ENCODE measurements around the gene PFDN1. TPM values are rescaled to one million over a fixed set of nuclear protein-coding genes. Genes with fewer than 3 reads are reported as not detected.

PFDN1 gene
- total RNA-seq, 1 experiment from 2014 or later, result 149 TPM

DNA sequence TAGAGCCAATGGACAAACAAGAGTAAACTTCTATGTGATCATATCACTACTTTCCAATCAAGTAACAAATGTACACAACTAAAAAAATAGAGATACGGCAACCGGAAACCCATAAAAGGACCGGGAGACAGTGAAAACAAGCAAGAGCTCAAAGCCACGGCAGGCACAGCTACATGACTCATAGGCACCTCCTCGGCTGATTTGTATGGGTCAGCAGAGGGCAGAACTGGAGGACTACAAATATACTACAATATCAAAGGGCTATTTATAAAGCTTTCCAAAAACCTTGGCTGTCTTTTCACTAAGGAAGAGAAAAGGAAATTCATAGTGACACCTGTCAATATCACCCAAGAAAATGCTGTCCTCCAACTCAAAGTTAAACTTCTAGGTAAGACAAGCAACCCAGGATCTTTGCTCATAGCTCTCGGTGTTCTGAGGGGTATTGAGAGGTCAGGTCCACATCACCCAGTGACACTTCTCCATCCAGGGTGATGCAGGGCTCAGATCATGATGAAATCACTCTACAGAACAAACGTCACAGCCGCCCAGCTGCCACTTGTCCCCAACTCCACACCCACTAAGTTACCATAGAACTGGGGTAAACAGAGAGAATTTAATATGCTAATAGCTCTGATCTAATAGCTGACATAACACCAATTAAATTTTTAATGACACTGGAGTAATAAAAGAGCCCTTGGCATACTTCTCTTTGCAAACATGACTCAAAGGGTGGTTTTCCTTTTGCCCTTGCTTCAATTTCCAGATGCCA, 41.3 kb downstream of the PFDN1 start:
- DNase-seq (ENCODE audit: low read depth), result peak; percentile 88

- no peak for DNase-seq (ENCODE audit: low read depth)
Measured at GRCh38 chr5:140260089-140260656, 42.7 kb downstream of the PFDN1 start.

DNA sequence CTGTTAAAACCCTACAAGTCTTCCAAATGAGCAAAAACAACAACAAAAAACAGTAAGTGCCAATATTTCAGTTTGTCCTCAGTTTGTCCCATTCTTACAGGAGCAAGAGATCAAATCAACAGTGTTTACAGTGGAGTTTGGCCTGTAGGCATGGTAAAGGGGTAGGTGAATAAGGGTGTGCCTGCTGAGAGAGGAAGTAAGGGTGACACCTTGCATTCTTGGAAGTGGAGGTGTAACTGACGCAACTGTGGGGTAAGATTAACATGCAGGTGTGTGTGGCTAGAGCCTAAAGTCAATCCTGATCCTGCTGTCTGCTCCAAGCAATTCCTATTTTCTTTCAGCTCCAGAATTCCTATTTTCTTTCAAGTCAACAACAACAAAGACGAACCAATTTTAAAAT, 43.4 kb downstream of the PFDN1 start:
- no peak for DNase-seq (ENCODE audit: low read depth)

DNA sequence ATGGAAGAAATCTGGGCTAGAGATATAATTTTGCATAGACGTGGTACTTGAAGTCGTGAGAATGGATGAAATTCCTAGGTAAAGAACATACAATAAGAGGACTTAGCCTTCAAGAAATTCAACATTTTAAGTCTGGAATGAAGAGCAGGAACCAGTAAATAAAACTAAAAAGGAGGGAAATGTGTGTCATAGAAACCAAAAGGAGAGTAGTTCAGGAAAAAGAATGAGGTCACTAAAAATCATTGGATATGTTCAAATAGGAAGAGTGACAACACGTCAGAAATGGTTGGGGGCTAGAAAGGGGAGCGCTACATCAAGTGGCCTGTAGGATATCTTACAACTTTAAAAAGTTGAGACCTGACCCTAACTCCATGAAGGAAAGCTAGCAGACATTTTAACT, 44.0 kb downstream of the PFDN1 start:
- DNase-seq (ENCODE audit: low read depth), result no peak

DNA sequence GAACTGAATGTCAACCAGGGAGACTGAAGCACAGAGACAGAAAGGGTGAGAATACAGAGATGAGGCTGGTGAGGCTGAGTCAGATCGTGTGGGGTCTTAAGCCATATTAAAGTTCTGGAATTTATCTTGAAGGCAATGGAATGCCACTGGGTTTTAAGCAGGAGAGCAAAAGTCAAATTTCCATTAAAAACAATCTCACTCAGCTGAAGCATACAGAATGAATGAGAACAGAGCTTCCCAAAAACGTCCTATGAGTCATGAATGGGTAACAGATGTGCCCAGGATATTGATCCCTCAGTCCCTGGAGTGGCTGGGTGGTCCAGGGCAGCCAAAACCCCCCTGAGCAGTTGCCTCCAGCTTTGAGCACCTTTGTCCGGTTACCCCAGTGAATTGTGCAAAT, 44.9 kb downstream of the PFDN1 start:
- DNase-seq (ENCODE audit: low read depth), result no peak

DNA sequence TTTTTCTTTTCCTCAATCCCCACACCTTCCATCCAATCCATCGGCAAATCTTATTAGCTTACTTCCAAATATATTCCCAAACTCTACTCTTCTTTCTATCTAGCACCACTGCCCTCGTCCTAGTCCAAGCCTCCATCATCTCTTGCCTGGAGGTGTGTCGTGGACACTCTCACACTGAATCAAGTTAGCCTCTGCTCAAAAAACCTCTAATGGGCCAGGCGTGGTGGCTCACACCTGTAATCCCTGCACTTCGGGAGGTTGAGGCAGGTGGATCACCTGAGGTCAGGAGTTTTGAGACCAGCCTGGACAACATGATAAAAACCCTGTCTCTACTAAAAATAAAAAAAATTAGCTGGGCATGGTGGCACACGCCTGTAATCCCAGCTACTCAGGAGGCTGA, 46.2 kb downstream of the PFDN1 start:
- DNase-seq (ENCODE audit: low read depth), result no peak

- DNase-seq (ENCODE audit: low read depth), result no peak
Measured at GRCh38 chr5:140255460-140256157, 47.3 kb downstream of the PFDN1 start.

DNA sequence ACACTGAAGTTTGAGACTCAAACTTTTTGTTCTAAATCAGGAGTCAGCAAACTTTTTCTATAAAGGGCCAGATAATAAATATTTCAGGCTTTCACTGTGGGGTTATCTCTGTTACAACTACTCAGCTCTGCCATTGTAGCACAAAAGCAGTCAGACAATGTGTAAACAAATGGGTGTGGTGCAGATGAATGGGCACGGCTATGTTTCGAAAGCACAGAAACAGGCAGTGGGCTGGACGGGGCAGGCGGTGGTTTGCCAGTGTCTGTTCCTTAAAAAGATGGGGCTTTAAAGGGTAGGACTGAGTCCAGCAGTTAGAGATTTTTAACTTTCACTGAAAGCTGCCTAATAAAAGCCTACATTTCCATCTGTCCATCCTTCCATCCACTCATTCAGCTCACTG, 48.9 kb downstream of the PFDN1 start:
- DNase-seq (ENCODE audit: low read depth), result no peak

- DNase-seq (ENCODE audit: low read depth), result no peak
Measured at GRCh38 chr5:140252470-140253126, 50.3 kb downstream of the PFDN1 start.

- DNase-seq (ENCODE audit: low read depth), result peak; percentile 100
Measured at GRCh38 chr5:140251527-140251973, 51.4 kb downstream of the PFDN1 start.

- no peak for DNase-seq (ENCODE audit: low read depth)
Measured at GRCh38 chr5:140250386-140250785, 52.5 kb downstream of the PFDN1 start.

GRCh38 chr5:140249536-140249935, 53.4 kb downstream of the PFDN1 start:
- DNase-seq (ENCODE audit: low read depth), result no peak

DNA sequence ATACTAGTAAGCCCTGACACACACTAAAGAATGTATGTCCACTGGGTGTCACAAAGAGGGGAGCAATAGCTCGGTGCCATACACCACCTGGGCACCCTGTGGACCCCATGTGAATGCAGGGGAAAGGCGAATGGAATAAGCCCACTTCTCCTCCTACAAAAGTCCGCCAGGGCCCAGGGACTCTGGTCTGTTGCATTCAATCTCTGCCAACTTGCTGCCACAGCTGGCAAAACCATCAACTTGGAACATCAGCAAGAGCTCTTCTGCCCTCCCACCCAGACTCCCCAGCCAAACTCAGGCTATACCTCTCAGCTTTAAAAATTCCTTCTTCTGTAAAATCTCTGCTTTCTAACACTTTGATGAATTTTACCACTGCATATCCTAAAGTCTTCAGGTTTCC, 54.5 kb downstream of the PFDN1 start:
- no peak for DNase-seq (ENCODE audit: low read depth)

- DNase-seq (ENCODE audit: low read depth), result peak; percentile 84
Measured at GRCh38 chr5:140246378-140247122, 56.4 kb downstream of the PFDN1 start.

- DNase-seq (ENCODE audit: low read depth), result no peak
Measured at GRCh38 chr5:140245926-140246325, 57.0 kb downstream of the PFDN1 start.

- no peak for DNase-seq (ENCODE audit: low read depth)
Measured at GRCh38 chr5:140245341-140245740, 57.6 kb downstream of the PFDN1 start.

DNA sequence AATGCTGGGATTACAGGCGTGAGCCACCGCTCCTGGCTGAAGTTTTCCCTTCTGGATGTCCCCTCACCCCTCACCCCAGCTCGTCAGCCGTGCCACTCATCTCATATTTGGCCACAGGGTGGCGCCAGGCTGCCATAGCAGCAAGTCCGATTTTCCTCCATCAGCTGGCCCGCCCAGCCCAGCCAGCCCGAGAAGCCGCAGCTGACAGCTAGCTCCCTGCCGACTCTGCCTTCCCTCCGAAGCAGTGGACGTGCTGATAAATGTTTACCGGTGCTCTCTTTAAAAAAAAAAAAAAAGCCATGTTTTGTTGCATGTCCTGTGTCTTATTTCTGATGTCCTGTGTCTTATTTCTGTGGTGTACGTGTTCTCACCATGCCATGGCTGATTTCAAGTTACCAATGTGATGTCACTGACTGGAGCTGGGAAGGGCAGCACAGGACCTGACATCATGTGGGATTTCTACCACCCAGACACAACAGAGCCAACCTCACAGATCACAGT, 58.3 kb downstream of the PFDN1 start:
- DNase-seq (ENCODE audit: low read depth), result peak; percentile 89

DNA sequence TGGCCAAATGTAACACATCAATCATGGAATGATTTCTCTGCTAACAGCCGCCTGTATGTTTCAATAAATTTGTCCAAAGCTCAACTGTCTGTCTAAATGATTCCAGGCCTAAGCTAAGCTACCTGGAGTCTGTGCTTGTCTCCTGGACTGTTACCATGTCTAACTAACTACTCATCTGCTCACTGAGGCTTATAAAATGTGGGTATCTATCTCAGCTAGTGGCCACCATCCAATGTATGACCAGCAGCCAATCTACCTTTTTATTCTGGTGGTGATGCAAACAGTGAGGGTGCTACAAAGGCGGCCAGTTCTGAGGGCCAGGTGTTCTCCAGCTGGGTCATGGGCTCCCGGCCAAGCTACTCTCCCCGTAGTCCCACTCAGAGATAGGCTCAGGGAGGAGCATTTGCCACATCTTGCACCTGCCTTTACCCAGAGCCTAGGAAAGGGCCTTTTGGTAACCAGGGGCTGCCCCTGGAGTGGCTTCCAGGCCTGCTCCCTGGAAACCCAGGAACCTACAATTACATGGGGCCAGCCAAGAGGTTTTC, 59.1 kb downstream of the PFDN1 start:
- DNase-seq (ENCODE audit: low read depth), result no peak

DNA sequence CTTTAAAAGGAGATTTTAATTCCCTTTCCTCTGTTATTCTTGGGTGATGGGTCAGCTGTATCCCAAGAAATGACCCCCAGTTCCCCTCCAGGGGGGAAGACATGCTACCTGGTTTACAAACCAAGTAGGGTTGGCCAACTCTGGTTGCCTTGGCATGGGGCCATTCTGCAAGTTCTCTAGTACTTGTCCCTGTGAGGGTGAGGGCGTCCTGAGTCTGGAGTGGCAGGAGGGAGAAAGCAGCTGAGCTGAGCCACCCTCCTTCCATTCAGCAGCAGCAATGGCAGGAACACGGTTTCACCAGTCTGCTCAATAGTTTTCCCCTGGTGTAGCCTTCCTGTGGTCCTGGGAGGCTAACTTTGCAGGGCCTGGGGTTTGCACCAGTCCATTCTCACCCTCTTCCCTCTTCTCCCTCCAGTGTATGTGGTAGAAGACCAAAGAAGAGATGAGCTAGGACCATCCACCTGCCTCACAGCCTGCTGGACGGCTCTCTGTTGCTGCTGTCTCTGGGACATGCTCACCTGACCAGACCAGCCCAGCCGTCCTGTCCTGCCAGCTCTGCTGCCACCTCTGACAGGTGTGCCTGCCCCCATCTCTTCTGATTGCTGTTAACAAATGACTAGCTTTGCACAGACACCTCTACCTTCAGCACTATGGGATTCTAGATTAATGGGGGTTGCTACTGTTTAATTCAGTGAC, 59.9 kb downstream of the PFDN1 start:
- DNase-seq (ENCODE audit: low read depth), result no peak

DNA sequence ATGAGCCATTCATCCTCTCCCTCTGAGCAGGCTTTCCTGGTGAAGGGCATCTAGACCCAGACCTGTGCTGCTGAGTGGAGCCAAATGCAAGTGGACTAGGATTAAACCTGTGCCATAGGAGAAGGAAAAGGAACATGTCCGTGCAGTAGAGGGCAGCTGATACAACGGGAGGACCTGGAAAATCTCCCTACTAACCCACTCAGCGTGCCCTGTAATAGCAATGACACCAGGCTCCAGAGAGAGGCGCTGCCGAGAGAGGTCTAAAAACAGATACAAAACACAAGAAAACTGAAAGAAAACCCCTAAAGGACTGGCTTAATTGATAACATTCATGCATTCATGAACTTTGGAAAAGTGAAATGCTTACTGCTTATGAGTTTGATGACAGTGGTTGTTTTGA, 60.8 kb downstream of the PFDN1 start:
- DNase-seq (ENCODE audit: low read depth), result no peak
